ENCODE results near the gene ALPP.
"Not testable (repeated sequence)": the region's sequence is repeated elsewhere in the genome, so short reads cannot be mapped to it uniquely, and the experiment has no call there.

Gene ALPP

DNA sequence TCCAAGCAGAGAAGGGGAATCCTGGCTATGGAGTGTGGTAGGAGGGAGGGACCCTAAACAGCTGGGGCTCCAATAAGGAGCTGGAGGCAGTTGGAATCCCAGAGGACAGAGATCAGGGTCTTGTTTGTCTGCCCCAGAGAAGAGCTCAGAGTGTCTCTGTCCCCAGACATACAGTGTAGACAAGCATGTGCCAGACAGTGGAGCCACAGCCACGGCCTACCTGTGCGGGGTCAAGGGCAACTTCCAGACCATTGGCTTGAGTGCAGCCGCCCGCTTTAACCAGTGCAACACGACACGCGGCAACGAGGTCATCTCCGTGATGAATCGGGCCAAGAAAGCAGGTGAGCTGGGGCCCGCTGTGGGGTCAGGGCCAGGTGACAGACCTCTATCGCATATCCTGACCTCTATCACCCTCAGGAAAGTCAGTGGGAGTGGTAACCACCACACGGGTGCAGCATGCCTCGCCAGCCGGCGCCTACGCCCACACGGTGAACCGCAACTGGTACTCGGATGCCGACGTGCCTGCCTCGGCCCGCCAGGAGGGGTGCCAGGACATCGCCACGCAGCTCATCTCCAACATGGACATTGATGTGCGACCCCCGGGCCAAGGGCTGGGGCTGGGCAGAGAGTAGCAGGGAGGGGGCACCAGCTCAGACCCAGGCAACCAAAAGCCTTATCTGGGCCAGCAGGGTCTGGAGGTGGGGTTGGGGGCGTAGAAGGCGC, 29.0 kb downstream of the ALPP start:
- DNase-seq = not testable (repeated sequence)

DNA sequence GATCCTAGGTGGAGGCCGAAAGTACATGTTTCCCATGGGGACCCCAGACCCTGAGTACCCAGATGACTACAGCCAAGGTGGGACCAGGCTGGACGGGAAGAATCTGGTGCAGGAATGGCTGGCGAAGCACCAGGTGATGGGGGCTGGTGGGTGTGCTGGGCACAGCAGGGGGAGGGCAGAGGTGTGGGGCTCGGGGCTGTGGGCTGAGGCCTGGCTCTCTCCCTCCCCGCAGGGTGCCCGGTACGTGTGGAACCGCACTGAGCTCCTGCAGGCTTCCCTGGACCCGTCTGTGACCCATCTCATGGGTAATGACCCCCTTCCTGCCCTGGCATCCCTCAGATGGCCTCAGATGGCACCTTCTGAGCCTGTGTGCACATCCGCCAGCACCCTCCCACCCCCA, 29.7 kb downstream of the ALPP start:
- DNase-seq = not testable (repeated sequence)

DNA sequence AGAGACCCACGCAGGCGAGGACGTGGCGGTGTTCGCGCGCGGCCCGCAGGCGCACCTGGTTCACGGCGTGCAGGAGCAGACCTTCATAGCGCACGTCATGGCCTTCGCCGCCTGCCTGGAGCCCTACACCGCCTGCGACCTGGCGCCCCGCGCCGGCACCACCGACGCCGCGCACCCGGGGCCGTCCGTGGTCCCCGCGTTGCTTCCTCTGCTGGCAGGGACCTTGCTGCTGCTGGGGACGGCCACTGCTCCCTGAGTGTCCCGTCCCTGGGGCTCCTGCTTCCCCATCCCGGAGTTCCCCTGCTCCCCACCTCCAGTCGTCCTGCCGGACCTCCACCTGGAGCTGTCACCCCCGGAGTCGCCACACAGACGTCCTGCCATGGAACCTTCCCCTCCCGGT, 31.1 kb downstream of the ALPP start:
- DNase-seq = not testable (repeated sequence)

DNA sequence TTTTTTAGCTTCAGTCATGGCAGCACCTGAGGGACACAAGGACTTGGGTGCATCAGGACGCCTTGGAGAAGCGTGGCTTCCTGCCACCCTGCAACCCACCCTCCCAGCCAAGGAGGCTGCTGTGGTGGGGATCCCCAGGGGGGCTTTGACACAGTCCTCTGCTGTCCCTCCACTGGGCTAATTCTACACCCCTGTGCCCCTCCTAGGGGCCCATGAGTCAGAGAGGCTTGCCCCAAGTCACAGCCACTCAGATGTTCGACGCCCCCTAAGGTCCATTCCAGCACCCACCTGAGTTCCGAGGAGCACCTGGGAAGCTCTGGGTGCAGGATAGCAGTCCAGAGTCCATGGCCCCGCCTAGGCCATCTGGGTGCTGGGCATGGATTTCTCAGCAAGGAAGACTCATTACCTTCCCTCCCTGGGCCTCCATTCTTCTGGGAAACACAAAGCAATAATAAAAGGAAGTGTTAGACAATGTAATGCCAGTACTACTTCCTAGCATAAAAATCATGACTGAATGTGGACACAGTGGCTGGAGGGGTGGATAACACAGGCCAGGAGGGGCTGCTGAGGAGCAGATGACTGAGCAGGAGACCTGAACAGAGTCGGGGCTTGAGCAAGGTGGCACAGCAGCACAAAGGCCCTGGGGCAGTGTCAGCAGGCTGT, 31.8 kb downstream of the ALPP start:
- DNase-seq = no peak

DNA sequence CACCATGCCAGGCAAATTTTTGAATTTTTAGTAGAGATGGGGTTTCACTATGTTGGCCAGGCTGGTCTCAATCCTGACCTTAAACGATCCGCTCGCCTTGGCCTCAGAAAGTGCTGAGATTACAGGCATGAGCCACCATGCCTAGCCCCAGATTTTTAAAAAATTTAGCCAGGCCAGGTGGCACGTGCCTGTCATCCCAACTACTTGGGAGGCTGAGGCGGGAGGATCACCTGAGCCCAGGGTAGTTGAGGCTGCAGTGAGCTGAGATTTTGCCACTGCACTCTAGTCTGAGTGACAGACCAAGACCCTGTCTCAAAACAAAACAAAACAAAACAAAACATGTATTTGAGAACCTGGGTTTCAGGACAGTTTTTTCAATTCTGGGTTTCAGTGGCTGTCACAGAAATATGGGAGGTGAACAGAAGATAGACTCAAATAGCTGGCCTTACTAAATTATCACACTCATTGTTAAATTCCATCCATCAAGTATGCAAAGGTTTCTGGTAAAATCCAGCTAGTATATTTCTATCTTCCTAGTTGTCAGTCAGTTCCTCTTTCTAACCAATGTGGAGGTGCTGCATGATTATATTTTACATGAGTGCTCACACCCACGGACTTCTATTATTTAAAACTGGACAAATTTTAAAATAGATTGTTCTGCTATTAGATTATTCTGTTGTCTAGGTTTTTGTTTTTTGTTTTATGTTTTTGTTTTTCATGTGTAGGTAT, 33.5 kb downstream of the ALPP start:
- no peak for DNase-seq

DNA sequence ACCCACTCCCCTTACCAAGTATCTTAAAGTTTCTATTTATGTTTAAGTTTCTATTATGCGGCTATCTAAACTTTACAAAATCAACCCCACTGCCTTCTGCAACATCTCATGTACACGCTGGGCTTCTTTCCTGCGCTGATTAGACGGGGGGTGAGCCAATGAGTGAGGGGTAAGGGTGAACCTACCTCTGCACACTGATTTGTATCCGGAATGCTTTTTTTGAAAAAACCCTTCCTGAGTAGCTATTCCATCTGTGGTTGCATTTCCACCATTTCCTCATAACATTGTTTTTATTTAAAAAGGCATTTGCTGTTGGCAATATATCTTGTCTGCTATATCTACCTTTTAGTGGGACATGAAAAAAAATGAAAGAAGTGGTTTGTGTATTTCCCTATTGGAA, 34.4 kb downstream of the ALPP start:
- DNase-seq = no peak

DNA sequence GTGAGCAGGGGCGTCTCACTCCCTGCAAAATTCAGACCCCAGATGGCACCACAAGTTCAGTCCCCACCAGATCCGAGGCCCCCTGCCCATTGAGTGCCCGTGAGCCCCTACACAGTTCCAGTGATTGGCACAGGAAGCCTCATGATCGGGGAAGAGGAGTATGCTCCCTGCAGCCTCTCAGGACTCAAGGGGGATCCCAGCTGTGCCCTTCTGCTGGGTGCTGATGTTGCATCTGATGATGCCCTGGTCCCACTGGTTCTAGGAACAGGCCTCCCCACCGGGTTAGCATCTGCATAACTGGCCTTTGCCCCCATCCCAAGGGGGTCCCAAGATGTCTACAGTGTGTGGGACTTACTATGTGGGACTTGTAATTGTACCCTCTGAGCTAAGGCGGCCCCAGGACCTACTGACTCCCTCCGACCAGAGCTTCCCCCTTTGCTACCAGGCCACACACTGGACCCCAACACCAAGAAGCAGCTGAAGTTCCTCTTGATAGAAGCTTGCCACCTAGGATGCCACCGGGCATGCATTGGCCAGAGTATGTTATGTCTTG, 36.7 kb downstream of the ALPP start:
- DNase-seq = no peak

DNA sequence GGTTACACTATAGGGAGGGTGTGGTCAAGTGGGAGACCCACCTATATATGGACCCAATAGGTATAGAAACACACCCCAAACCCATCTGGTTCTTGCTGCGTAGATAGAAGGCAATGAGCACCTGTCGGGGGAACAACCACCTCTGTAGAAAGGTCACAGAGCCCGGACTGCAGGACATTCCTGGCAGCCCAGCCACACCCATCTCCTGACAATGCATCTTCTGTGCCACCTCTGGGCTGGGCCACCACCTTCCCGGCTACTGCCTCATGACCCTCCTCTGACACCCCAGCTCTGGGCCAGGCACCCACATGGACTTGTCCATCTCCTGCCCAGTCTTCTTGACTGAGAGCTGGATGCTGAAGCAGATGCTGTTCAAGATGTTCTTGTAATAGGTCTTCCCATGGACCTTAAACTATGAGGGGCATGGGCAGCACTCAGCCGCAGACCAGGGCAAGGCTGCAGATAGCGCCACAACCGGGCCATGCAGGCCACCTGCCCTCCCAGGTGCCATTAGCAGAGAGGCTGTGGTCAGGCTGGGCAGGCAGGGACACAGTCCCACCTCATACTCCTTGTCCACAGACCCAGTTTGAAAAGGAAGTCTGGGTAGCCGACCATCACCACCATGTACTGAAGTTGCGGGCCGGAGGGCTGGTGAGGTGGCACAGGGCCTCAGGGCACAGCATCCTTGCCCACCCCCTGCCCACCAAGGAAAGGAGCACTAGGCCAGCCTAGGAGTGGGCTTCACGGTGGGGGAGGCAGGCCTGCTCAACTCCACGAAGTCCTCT, 37.4 kb downstream of the ALPP start:
- DNase-seq = no peak

DNA sequence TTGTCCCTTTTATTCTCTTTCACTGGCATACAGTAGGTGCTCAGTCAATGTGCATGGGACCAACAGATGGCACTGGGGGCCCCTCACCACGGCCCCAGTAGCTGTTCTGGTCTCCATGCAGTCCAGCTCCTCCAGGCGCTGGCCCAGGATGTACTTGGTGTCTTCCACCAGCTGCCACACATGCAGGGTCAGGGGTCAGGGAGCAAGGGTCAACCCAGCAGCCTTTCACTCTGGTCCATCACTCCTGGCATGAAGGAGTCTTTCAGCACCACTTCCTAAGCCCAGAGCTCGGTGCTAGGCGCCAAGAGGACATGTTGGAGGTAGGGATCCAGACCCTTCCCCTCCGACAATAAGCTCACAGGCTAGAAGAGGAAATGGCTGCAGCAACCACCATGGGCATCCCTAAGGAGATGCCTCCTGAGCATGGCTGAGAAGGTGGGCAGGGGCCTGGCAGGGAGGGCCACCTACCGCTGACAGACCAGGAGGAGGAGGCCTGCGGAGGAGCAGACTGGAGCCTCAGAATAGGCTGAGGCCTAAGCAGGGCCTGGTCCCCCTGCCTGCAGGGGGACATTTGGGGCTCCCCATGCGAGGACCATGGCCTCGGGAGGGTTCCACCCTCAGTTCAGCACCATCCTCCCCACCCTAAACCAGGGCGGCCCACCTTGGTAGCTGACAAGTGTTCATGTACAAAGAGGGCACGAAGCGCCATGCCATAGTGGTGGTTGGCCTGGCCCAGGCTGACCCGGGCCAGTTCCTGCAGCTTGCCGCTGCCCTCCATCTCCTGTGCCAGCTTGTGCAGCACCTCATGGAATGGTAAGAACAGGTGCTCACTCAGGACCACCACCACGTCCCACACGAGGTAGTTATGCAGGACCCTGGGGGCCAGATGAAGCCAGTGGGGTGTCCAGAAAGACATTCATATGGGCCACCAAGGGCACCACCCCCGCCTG, 38.2 kb downstream of the ALPP start:
- no peak for DNase-seq

DNA sequence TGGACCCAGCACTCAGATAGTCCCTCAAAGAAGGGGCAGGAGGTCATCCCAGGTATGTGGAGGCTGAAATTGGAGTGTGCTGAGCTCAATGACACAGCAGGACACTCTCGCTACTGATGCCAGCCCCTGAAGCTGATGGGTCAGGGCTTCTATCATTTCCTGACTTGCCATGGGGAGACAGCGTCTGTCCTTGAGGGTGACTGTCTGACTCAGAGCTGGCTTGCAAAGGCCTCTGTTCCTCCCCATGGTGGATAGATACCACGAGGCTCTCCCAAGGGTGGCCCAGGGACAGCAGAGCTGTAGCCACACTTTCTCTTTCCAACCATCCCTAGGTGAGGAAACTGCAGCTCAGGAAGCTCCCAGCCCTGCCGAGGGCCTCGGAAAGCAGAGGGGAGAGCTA, 38.9 kb downstream of the ALPP start:
- DNase-seq = no peak

DNA sequence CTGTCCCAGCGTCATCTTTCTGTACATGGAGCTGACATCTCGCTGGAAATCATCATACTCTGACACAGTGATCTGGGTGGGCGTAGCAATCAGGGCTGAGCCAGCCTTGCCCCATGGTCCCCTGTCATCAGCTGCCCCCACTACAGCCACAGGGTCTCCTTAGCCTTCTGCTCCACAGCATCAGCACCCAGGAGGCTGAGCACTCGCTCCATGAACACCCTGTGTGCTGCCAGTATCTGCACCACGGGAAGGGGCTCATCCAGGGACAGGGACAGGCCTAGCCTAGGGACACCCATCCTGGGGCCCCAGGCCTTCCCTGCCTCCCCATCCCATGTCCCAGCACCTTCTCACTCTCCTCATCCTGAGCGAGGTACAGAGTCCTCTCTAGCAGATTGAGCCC, 39.5 kb downstream of the ALPP start:
- DNase-seq = no peak

DNA sequence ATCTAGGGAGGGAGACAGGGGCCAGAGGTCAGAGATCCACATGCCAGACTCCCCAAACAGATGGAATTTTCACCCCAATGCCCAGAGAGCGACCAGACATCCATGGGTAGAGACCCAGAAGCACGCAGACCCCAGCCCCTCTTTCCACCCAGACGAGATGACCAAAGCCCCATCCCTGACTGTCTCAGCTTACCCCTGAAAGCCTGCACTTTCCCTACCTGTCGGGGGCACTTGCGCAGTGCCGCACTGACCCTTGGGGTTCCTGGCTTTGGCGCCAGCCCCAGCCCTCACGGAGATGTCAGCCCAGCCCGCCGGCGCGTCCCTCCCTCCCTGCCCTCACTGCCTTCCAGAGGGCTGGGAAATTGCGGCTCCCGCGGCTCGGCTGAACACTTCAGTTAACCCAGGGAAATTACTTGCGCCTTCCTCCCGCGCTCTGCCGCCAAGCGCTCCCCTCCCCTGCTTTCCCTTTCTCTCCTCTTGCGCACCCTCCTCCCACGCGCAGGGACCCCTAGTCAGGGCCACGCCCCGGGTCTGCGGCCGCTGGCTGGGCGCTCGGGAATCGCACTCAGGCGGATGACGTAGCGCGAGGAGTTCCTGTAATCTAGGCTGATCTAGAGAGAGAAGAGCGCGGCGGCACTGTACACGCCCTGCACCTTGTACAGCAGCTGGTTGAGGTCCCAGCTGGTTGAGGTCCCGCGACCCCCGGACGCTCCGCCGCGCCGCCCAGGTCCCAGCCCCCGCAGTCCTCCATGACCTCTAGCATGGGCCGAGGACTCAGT, 40.1 kb downstream of the ALPP start:
- DNase-seq = no peak

DNA sequence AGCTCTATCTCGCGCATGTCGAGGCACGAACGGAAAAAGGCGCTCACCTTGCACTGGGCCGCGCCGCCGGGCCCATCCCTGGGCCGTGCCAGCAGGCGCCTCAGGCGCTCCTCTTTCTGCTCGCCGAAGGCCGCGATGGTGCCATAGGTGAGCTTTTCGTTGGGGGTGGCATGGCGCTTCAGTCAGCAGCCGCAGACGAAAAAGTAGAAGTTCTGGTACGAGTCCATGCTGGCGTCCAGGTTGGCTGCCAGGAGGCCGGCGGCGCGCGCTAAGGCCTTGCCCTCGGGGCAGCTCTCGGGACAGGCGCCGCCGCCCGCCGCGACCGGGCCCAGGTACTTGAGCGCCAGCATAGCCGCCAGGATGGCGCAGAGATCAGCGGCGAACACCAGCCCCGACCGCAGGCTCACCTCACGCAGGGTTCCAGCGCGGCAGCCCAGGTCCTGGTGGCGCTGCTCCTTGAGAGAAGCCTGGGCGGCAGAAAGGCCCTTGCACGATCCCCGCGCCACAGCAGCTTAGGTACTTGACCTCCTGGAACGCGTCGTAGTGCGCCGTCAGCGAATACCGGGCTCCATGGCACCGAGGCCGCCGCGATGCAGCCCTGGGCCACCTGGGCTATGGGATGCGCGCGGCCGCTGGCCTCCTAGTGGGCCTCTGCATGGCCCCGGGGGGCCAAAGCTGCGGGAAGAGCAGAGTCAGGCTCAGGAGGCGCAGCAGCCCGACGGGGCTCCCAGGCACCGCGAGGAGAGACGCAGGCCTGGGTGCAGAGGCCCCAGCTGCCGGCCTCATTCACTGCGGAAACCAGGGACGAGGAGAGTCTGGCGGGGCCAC, 40.9 kb downstream of the ALPP start:
- no peak for DNase-seq

DNA sequence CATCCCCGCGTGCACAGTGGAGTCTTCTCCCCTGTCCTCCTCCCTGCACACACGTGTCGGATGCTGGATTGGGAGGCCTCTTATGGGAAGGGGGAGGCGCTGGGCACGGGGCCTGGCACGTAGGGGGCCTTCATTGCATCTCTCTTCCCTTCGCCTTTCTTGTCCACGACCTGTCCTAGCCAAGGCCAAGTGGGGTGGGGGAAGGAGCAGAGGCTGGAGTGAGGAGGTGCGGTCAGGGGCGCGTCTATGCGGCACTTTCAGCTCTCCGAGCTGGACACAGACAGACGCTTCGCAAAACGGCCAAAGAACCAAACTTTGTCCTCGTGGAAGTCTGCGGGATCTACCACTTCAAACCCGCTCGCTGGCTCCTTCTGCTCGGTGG, 41.5 kb downstream of the ALPP start:
- no peak for DNase-seq

DNA sequence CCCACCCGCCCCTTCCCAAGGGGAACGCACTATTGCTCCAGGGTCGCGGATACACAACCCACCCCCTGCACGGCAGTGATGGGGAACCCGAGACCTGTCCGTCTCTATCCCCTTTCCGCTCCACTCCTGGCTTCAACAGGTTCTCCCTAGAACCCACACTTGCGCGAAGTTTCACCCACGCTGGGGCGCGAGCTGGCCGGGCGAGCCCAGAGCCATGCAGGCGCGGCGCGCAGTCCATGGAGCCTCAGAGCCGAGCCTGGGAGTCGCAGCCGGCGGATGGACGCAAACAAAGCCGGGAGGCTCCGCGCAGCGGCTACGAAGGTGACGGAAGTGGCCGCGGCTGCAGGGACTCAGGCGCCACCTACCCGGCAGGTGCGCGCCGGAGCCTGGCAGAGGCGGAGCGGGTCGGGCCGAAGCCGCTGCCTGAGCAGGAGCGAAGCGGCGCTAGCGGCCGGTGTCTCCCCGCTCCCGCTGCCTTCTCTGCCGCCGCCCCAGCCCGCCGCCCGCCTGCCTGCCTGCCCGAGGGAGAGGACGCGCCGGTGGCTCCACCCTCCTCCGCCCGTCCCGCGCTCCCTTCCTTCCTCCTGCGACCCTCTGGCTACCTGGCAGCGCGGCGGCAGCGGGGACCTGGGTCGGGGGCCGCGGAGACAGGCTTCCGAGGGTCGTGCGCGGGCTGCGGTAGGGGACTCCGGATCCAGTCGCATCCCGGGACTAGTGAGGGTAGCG, 42.1 kb downstream of the ALPP start:
- DNase-seq = no peak

DNA sequence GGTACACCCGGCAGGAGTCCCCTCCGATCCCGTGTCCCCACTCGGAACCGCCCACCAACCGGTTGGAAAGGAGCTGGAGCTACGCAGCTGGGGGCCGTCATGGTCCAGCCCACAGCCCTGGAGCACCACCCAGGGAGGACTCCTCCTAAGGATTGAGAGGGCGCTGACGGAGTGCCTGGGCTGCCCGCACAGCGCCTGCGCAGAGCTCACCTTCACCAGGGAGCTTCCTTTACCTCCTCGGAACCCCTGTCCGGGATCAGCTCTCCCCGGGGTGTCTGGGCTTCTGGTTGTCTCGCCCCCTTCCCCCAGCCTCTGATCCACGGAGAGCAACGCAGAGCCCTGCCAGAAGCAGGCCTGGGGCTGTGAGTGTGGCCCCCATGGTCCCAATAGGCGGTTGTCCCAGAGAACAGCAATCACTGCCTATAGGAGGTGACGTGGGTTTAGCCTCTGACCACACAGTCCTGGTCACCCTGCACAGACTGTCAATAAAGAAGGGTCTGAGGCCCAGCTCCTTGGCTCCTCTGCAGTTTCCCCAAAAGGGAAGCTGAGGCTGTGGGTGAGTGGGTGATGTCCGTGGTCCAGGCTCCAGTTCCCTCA, 42.7 kb downstream of the ALPP start:
- DNase-seq = no peak

DNA sequence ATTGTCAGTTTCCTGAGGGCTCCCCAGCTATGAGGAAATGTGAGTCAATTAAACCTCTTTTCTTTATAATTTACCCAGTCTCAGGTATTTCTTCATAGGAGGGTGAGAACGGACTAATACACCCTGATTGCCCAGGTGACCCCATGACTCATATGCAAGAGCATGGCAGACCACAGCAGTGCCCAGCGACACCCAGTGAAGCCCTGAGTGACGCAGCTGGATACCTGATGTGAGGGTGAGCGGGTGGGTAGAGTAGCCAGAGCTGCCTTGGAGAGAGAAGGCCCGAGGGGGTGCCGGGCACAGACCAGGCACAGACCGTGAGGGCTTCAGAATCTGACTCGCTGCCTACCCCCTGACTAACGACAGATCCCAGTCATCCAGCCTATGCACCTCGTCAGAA, 43.5 kb downstream of the ALPP start:
- no peak for DNase-seq

DNA sequence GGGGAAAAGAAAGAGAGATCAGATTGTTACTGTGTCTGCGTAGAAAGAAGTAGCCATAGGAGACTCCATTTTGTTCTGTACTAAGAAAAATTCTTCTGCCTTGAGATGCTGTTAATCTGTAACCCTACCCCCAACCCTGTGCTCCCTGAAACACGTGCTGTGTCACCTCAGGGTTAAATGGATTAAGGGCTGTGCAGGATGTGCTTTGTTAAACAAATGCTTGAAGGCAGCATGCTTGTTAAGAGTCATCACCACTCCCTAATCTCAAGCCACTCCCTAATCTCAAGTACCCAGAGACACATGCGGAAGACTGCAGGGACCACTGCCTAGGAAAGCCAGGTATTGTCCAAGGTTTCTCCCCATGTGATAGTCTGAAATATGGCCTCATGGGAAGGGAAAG, 44.4 kb downstream of the ALPP start:
- not testable (repeated sequence) for DNase-seq

DNA sequence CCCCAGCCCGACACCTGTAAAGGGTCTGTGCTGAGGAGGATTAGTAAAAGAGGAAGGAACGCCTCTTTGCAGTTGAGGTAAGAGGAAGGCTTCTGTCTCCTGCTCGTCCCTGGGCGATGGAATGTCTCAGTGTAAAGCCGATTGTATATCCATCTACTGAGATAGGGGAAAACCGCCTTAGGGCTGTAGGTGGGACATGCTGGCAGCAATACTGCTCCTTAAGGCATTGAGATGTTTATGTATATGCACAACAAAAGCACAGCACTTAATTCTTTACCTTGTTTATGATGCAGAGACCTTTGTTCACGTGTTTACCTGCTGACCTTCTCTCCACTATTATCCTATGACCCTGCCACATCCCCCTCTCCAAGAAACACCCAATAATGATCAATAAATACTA, 44.9 kb downstream of the ALPP start:
- DNase-seq = not testable (repeated sequence)
